Measurements from ENCODE around the gene DUS4L.

- TF ChIP-seq CTCF (IDR thresholded peaks at IDR 0.05; ENCODE audit: poor library complexity, severe bottlenecking), result no peak
- no peak for TF ChIP-seq POLR2AphosphoS5 (IDR thresholded peaks at IDR 0.05)
Measured at GRCh38 chr7:107534139-107534538, 29.6 kb upstream of the DUS4L start.

Data from neural cell (in vitro differentiated cells).